ENCODE measurements around the gene PRTN3.

Gene PRTN3

DNA sequence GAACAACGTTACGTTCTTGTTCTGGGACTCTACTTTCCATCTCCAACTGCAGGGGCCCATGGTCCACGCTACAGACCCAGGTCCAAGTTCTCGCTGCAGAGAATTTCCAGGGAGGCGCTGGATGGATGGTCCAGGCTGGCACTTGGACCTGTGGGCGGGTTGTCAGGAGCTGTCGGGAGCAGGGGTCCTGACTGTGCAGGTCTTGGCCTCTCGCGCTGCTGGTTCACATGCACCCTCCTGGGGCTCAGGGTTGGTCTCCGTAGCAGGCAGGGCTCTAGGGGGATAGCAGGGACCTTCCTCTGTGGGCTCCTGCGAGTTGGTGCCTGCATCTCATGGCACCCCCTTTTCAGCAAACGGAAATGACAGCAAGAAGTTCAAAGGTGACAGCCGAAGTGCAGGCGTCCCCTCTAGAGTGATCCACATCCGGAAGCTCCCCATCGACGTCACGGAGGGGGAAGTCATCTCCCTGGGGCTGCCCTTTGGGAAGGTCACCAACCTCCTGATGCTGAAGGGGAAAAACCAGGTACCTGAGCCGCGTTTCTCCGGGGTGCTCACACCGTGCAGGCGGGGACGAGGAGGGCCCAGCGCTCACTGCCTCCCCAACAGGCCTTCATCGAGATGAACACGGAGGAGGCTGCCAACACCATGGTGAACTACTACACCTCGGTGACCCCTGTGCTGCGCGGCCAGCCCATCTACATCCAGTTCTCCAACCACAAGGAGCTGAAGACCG, 36.9 kb upstream of the PRTN3 start:
- DNase-seq, result no peak

DNA sequence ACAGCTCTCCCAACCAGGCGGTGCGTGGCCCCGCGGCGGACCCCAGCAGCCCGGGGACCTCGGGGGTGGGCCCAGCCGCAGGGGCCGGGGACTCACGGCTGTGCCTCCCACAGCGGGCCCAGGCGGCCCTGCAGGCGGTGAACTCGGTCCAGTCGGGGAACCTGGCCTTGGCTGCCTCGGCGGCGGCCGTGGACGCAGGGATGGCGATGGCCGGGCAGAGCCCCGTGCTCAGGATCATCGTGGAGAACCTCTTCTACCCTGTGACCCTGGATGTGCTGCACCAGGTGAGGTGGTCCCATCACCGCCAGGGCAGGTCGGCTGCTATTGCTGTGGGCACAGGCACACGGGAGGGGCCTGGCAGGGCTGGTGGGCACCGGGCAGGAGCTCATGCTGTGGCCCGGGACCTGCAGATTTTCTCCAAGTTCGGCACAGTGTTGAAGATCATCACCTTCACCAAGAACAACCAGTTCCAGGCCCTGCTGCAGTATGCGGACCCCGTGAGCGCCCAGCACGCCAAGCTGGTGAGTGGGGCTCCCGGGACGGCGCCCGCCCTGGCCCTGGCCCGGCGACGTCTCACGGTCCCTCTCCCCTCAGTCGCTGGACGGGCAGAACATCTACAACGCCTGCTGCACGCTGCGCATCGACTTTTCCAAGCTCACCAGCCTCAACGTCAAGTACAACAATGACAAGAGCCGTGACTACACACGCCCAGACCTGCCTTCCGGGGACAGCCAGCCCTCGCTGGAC, 36.2 kb upstream of the PRTN3 start:
- DNase-seq, result no peak

DNA sequence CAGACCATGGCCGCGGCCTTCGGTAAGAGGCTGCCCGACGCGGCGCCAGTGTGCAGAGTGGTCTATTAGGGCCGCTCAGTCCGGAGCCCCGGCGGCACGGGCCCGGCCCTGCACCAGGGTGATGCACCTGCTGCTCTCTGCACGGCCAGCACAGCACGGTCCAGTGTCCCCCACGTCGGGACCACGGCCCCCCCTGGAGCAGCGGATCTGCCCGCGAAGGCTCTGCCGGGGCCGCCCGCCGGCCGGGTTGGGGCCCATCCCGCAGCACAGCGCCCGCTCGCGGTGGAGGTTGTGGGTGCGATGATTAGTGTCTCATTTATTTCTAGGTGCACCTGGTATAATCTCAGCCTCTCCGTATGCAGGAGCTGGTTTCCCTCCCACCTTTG, 35.6 kb upstream of the PRTN3 start:
- DNase-seq, result no peak

DNA sequence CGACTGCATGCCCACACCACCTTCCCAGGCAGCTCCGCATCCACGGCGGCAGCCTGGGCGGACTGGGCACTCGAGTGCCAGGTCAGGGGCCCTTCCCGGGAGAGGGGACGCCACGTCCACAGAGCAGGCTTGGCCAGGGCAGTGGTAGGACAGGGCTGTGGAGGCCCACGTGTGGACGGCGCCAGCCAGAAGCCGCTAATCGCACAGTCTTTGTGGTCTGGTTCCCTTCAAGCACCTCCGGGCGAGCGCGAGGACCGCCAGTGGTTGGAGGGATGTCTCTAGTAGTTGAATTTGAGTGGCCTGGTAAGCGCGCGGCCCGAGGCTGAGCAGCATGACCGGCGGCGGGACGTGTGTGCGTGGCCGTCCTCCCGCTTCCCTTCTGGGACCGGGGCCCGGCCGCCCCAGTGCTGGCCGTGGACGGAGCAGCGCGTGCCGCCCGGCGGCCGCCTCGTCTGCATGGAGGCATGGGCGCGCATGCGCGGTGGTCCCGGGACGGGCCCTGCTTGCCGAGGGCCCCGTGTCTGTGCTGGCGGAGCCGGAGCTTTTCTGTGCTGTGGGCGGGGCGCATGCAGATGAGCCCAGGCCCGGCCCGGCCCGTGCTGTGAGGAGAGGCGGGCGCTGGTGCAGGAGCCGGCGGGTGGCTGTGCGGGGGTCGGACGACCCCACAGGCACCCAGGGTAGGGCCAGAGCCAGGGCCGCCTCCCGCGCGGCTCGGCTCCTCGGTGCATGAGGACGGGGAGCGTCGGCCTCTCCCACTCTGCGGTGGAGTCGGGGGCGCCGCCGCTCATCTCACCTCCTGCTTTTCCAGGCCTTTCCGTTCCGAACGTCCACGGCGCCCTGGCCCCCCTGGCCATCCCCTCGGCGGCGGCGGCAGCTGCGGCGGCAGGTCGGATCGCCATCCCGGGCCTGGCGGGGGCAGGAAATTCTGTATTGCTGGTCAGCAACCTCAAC, 34.9 kb upstream of the PRTN3 start:
- DNase-seq, result no peak

DNA sequence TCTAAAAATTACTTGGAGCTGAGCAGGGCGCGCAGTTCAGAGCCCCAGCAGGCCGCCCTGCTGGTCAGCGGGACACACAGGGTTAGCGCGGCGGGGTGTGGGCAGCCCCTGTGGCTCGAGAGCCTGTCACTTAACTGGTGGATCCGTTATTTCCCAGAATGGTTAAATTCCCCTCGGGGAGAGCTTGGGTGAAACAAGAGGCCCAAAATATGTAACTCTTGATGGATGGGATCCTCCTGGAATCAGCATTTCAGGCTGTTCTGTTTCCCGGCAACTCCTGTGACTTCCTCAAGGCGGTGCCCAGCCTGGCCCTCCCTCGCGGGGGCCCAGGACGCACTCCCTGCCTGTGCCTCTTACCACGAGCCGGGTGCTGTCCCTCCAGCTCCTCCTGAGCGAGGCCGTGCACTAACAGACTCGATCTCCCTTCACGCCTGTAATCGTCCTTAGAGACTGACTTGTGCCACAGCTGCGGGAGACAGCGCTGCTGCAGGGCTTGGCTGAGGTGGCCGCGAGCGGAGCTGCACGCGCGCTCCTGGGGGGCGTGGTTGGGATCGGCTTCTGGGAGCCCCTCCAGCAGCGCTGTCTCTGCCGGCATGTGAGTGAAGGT, 33.9 kb upstream of the PRTN3 start:
- DNase-seq, result no peak

DNA sequence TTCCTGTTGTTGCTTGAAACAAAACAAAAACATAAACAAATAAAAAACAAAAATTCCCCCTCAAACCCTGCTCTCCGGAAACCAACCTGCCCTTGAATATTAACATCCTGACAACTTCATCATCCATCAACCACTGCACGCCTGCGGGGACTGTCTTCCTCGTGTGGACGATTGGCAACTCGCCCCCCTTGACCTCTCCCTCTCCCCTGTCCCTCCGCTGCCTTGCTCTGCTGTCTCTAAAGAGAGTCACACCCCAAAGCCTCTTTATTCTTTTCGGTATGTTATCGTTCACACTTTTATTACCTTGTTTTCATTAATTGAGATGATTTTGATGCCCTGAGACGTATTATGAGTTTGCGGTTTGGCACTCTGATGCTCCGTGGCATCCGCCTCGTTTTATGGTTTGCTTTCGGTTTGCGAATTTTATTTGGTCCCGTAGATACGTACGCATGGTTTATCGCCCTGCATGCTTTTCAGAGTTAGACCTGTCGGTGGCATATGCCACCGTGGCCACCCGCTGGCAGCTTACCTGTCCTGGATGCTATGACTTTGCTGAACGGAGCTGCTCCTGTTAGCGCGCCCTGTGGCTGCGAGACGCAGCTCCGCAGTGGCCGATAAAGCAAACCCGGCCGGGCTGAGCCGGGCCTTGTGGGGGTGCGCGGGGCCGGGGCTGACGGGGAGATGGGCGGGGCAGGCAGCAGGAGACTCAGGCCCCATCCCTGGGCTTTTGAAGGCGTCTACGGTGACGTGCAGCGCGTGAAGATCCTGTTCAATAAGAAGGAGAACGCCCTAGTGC, 33.0 kb upstream of the PRTN3 start:
- no peak for DNase-seq

DNA sequence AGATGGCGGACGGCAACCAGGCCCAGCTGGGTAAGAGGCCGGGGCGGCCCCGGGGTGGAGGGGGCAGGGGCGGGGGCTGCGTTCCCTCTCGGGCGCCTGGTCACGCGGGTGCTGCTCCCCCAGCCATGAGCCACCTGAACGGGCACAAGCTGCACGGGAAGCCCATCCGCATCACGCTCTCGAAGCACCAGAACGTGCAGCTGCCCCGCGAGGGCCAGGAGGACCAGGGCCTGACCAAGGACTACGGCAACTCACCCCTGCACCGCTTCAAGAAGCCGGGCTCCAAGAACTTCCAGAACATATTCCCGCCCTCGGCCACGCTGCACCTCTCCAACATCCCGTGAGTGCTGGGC, 32.4 kb upstream of the PRTN3 start:
- DNase-seq, result no peak

DNA sequence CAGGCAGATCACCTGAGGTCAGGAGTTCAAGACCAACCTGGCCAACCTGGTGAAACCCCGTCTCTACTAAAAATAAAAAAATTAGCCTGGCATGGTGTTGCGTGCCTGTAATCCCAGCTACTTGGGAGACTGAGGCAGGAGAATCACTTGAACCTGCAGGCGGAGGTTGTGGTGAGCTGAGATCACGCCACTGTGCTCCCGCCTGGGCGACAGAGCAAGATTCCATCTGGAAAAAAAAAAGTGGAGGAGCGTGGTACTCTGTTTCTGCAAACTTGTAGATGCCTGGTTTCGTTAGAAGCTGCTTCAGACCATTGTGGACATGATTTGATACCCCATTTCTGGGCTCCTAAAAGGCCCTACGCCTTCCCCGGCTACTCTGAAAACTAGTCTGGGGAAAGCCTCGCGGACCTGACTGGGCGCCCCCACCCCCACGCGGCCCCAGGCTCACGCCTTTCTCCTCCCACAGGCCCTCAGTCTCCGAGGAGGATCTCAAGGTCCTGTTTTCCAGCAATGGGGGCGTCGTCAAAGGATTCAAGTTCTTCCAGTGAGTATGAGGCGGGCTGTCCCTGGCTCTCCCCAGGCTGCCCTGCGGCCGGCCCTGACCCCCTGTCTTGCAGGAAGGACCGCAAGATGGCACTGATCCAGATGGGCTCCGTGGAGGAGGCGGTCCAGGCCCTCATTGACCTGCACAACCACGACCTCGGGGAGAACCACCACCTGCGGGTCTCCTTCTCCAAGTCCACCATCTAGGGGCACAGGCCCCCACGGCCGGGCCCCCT, 30.5 kb upstream of the PRTN3 start:
- DNase-seq, result no peak

DNA sequence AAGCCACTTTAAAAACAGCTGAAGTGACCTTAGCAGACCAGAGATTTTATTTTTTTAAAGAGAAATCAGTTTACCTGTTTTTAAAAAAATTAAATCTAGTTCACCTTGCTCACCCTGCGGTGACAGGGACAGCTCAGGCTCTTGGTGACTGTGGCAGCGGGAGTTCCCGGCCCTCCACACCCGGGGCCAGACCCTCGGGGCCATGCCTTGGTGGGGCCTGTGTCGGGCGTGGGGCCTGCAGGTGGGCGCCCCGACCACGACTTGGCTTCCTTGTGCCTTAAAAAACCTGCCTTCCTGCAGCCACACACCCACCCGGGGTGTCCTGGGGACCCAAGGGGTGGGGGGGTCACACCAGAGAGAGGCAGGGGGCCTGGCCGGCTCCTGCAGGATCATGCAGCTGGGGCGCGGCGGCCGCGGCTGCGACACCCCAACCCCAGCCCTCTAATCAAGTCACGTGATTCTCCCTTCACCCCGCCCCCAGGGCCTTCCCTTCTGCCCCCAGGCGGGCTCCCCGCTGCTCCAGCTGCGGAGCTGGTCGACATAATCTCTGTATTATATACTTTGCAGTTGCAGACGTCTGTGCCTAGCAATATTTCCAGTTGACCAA, 29.8 kb upstream of the PRTN3 start:
- no peak for DNase-seq

DNA sequence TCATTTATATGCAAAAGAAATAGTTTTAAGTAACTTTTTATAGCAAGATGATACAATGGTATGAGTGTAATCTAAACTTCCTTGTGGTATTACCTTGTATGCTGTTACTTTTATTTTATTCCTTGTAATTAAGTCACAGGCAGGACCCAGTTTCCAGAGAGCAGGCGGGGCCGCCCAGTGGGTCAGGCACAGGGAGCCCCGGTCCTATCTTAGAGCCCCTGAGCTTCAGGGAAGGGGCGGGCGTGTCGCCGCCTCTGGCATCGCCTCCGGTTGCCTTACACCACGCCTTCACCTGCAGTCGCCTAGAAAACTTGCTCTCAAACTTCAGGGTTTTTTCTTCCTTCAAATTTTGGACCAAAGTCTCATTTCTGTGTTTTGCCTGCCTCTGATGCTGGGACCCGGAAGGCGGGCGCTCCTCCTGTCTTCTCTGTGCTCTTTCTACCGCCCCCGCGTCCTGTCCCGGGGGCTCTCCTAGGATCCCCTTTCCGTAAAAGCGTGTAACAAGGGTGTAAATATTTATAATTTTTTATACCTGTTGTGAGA, 29.2 kb upstream of the PRTN3 start:
- no peak for DNase-seq

DNA sequence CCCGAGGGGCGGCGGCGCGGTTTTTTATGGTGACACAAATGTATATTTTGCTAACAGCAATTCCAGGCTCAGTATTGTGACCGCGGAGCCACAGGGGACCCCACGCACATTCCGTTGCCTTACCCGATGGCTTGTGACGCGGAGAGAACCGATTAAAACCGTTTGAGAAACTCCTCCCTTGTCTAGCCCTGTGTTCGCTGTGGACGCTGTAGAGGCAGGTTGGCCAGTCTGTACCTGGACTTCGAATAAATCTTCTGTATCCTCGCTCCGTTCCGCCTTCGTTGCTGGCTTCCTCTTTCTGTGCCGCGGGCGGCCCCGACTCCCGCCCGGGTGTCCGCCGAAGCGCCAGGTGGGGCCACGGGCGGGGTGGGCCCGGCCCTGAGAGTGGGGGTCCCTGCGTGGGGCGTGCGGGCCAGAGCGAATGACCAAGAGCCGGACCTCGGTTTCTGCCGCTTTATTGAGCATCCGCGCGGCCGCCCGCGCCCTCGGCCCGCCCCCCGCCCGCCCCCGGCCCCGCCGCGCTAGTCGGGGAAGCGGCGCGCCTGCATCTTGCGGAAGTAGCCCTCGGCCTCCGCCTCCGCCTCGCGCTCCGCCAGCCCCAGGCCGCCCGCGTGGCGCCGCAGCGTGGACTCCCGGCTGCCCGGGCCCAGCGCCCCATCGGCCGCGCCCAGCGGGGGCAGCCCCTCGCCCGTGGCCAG, 28.6 kb upstream of the PRTN3 start:
- DNase-seq, result no peak

DNA sequence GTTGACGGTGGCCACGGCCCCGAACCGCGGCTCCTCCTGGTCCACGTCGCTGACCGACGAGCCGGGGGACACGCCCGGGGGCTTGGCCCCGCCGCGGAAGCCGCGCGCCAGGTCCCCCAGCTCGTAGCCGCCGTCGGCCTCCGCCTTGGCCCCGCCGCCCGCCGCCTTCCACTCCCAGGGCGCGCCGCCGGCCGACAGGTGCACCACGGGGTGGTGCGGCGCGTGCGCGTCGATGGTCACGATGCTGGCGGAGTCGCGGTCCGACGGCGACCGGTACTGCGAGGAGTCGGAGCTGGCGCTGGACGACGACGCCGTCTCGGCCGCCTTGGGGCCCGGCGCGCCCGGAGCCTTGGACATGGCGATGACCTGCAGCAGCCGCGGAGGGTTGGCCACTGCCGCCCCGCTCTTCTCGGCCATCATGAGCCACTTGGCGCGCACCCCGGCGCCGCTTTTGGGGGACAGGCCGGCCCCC, 28.0 kb upstream of the PRTN3 start:
- no peak for DNase-seq

DNA sequence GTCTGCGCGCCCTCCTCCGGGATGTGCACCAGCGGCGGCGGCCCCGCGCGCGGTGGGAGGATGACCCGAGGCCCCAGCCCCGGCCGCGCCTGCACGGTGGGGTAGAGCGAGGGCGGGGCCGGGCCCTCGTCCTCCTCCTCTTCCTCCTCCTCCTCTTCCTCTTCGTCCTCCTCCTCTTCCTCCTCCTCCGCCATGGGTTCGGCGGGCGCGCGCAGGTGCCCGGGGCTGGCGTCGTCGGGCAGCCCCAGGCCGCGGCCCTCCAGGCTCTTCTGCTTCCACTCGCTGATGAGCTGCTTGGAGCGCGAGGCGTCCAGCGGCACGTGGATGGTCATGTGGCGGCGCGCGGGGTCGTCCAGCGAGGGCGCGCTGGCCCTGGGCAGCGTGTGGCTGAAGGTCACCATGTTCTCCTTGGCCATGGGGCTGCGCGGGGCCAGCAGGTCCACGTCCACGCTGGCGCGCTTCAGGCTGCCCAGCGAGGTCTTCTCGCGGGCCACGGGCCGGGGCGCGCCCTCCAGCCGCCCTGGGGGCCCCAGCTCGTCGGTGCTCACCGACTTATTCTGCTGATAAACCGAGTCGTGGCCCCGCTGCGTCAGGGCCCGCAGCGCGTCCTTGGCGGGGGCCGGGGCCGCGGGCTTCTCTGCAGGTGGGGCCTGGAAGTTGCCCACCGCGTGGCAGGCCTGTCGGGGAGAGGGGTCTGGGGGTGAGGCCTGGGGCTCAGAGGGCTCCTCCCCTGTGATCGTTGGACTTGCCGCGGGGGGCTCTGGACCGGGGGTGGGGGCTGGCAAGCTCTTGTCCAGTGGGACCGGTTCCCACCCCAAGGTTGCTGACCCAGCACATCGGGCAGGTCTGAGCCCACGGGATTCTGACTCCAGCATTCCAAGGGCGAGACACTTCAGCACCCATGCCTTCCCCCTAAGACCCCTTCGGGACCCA, 27.3 kb upstream of the PRTN3 start:
- no peak for DNase-seq

DNA sequence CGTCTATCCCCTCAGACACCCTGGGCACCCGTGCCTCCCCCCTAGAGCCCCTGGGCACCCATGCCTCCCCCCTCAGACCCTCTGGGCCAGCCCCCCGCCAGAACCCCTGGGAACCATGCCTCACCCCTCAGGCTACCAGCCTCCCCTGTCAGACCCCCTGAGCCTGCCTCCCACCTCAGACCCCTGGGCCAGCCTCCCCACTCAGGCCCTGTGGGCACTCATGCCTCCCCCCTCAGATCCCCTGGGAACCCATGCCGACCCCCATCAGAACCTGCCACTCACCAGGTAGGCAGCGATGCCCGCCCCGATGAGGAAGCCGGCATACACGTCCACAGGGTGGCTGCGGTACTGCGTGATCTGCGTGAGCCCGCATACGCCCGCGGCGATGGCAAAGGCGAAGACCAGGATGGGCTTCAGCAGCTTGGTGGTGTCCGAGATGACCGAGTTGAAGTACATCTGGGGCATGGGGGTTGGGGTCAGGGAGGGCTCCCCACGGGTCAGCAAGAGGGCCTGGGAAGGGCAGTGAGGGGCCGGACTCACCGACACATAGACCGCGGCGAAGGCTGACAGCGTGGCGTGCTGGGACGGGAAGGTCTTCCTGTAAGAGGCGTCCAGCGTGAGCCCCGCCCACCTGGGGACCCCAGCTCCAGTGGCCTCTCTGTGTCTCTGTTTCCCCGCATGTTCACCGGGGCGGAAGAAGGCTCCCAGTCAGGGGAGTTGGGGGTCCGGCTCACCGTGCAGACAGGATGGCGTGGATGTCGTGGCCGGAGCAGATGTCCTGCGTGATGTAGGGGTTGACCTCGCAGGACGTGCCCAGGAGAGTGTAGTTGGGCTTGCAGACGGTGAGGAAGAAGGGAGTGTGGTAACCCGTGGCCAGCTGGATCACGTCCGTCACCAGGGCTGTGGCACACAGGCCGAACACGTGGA, 26.4 kb upstream of the PRTN3 start:
- DNase-seq, result no peak

DNA sequence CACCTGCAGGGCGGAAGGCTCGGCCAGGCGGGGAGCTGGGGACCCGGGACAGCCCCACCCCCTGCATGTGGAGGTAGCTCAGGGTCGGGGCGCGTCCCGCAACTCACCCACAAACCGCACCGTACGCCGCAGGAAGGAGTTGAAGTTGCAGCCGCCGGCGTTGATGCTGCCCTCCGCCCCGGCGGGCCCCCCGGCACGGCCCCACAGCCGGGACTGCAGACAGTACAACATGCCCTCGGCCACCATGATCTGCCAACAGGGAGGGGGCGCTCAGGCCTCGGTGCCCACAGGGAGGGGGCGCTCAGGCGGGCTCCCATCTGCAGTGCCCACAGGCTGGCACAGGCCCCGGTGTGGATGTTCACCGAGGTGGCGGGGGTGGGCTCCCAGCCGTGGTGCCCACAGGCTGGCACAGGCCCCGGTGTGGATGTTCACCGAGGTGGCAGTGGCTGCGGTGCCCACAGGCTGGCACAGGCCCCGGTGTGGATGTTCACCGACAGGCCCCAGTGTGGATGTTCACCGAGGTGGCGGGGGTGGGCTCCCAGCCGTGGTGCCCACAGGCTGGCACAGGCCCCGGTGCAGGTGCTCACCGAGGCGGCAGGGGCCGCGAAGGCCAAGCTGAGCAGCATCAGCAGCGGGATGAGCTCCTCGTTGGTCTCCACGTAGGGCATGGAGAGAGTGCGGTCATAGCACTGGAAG, 25.6 kb upstream of the PRTN3 start:
- DNase-seq, result no peak

DNA sequence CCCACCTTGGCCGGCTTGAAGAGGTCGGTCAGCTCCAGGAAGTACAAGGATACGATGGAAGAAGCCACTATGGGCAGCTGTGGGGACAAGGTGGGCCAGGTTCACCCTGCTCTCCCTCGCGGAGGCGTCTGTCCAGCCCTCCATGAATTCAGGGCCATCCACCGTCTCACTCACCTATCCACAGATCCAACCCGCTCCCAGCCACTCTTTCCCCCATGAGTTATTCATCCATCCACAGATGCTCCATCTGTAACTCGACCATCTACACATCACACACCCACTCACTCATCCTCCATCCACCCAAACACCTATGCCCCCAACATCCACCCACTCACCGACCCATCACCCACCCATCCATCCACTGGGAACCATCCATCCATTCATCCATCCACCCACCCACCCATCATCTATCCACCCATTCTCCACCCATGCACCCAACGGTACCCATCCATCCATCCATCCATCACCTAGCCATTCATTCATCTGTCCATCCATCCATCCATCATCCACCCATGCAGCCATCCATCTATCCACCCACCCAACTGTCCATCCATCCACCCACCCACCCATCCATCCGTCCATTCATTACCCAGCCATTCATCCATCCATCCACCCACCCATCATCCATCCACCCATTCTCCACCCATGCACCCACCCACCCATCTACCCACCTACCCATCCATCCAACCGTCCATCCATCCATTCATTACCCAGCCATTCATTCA, 24.9 kb upstream of the PRTN3 start:
- DNase-seq, result no peak
